Measurements from ENCODE around the gene FOXN1. TPM values are rescaled to one million over a fixed set of nuclear protein-coding genes. Genes with fewer than 3 reads are reported as not detected.

Gene FOXN1
- total RNA-seq, 1 experiment from 2014 or later: 0.48 TPM

- H3K36me3 ChIP-seq (ENCODE audit: control insufficient read depth, insufficient read depth, low read length): no peaks in the 10 kb centered on the region
- H3K9me3 ChIP-seq: peaks cover 10% of the 10 kb centered on the region
- H3K27me3 Mint-ChIP-seq (ENCODE audit: insufficient read depth, unreplicated experiment): no peaks in the 10 kb centered on the region
- no peak overlapping the region for H3K4me3 ChIP-seq (ENCODE audit: low read depth, low read length)
- ChIA-PET POLR2A (no interaction called here), CTCF (no interaction called here)
- DNase-seq: no peak
- no peaks in the 10 kb centered on the region for H3K9me3 Mint-ChIP-seq (ENCODE audit: unreplicated experiment)
- intact Hi-C loops (cut with micrococcal nuclease; ENCODE audit: unreplicated experiment): no loop called here
- no peaks in the 10 kb centered on the region for H3K27me3 ChIP-seq (replicated peaks; ENCODE audit: control insufficient read depth, insufficient read depth, low read length)
- TF ChIP-seq CTCF (IDR thresholded peaks at IDR 0.05; ENCODE audit: insufficient read depth in 1 of 2, low read depth in 1 of 2, low read length in 1 of 2, severe bottlenecking in 1 of 2, unreplicated experiment in 1 of 2): no peak
- no peaks in the 10 kb centered on the region for H3K4me1 ChIP-seq
- BruUV-seq (replicated peaks): no TSS peak
- no peak overlapping the region for H3K4me3 Mint-ChIP-seq (ENCODE audit: unreplicated experiment)
- no peak overlapping the region for H3K27ac Mint-ChIP-seq (ENCODE audit: unreplicated experiment)
- H3K4me1 Mint-ChIP-seq (ENCODE audit: low read depth, unreplicated experiment): no peaks in the 10 kb centered on the region
- no peaks in the 10 kb centered on the region for H3K36me3 Mint-ChIP-seq (ENCODE audit: insufficient read depth, unreplicated experiment)
Measured at GRCh38 chr17:28518132-28518531, 12.0 kb downstream of the FOXN1 start.

- no peaks in the 10 kb centered on the region for H3K27me3 Mint-ChIP-seq (ENCODE audit: insufficient read depth, unreplicated experiment)
- TF ChIP-seq CTCF (IDR thresholded peaks at IDR 0.05; ENCODE audit: insufficient read depth in 1 of 2, low read depth in 1 of 2, low read length in 1 of 2, severe bottlenecking in 1 of 2, unreplicated experiment in 1 of 2): no peak
- CTCF ChIA-PET: no interaction called here
- no peaks in the 10 kb centered on the region for H3K9me3 Mint-ChIP-seq (ENCODE audit: unreplicated experiment)
- H3K27me3 ChIP-seq (replicated peaks; ENCODE audit: control insufficient read depth, insufficient read depth, low read length): no peaks in the 10 kb centered on the region
- H3K4me3 Mint-ChIP-seq (ENCODE audit: unreplicated experiment): no peak overlapping the region
- DNase-seq: no peak
- no peaks in the 10 kb centered on the region for H3K36me3 ChIP-seq (ENCODE audit: control insufficient read depth, insufficient read depth, low read length)
- no TSS peak for BruUV-seq (replicated peaks)
- H3K4me3 ChIP-seq (ENCODE audit: low read depth, low read length): no peak overlapping the region
- intact Hi-C loops (cut with micrococcal nuclease; ENCODE audit: unreplicated experiment): no loop called here
- no peaks in the 10 kb centered on the region; the same call in 1 of the 2 replicates for H3K4me1 ChIP-seq
- no peaks in the 10 kb centered on the region for H3K36me3 Mint-ChIP-seq (ENCODE audit: insufficient read depth, unreplicated experiment)
- peaks cover 10% of the 10 kb centered on the region for H3K9me3 ChIP-seq
- POLR2A ChIA-PET: no interaction called here
- peaks cover 2% of the 10 kb centered on the region for H3K4me1 Mint-ChIP-seq (ENCODE audit: low read depth, unreplicated experiment)
- H3K27ac Mint-ChIP-seq (ENCODE audit: unreplicated experiment): no peak overlapping the region
Measured at GRCh38 chr17:28518578-28518977, 12.4 kb downstream of the FOXN1 start.

- POLR2A ChIA-PET: no interaction called here
- Mint-ChIP-seq H3K36me3 (ENCODE audit: insufficient read depth, unreplicated experiment) (peaks cover under 1% of the 10 kb centered on the region), H3K9me3 (ENCODE audit: unreplicated experiment) (no peaks in the 10 kb centered on the region), H3K27me3 (ENCODE audit: insufficient read depth, unreplicated experiment) (no peaks in the 10 kb centered on the region), H3K4me1 (ENCODE audit: low read depth, unreplicated experiment) (peaks cover 9% of the 10 kb centered on the region), H3K27ac (ENCODE audit: unreplicated experiment) (no peak overlapping the region), H3K4me3 (ENCODE audit: unreplicated experiment) (no peak overlapping the region)
- DNase-seq: no peak
- no peaks in the 10 kb centered on the region for H3K36me3 ChIP-seq (ENCODE audit: control insufficient read depth, insufficient read depth, low read length)
- H3K27me3 ChIP-seq (replicated peaks; ENCODE audit: control insufficient read depth, insufficient read depth, low read length): no peaks in the 10 kb centered on the region
- H3K4me3 ChIP-seq (ENCODE audit: low read depth, low read length): no peak overlapping the region
- no peak for TF ChIP-seq CTCF (IDR thresholded peaks at IDR 0.05; ENCODE audit: insufficient read depth in 1 of 2, low read depth in 1 of 2, low read length in 1 of 2, severe bottlenecking in 1 of 2, unreplicated experiment in 1 of 2)
- H3K4me1 ChIP-seq: peaks cover 6% of the 10 kb centered on the region
- CTCF ChIA-PET: no interaction called here
- H3K9me3 ChIP-seq: peaks cover 10% of the 10 kb centered on the region
- BruUV-seq (replicated peaks): no TSS peak
- intact Hi-C loops (cut with micrococcal nuclease; ENCODE audit: unreplicated experiment): no loop called here
Measured at GRCh38 chr17:28519236-28519635, 13.1 kb downstream of the FOXN1 start.
